Activated T-cell treated with anti-CD3 and anti-CD28 coated beads, Interleukin-2, amount 50 U/mL, for 4 hours (primary cell): ENCODE data around the gene PANK2. TPM values are rescaled to one million over a fixed set of nuclear protein-coding genes. Genes with fewer than 3 reads are reported as not detected.
"Not testable (repeated sequence)": the region's sequence is repeated elsewhere in the genome, so short reads cannot be mapped to it uniquely, and the experiment has no call there.

Experiments
- ATAC-seq, 2 donors: fragments of 200-7000 bp; cut with Tn5 transposase; one replicate each; pipeline ENCODE4 v1.10.0; 2021
- DNase-seq: peaks from one replicate; pipeline ENCODE4 v3.0.0-alpha.2; 2020
- H3K27me3 Mint-ChIP-seq: one replicate; pipeline ENCODE4 v1.8.0; 2021; ENCODE audit warnings: low read depth, mixed read lengths
- H3K36me3 Mint-ChIP-seq: one replicate; pipeline ENCODE4 v1.8.0; 2022; ENCODE audit warnings: mixed read lengths; ENCODE audit not compliant: insufficient read depth
- H3K4me1 Mint-ChIP-seq: one replicate; pipeline ENCODE4 v1.8.0; 2021; ENCODE audit warnings: low read depth, mixed read lengths
- H3K4me3 Mint-ChIP-seq: one replicate; pipeline ENCODE4 v1.8.0; 2021; ENCODE audit warnings: mild to moderate bottlenecking, moderate library complexity, mixed read lengths
- H3K9me3 Mint-ChIP-seq: one replicate; pipeline ENCODE4 v1.8.0; 2021; ENCODE audit warnings: mixed read lengths
- total RNA-seq, 3 donors: library from RNA; stranded (reverse); gene quantifications; one replicate each; pipeline ENCODE4 v1.2.1, GENCODE V29; 2021

Gene PANK2
- 10 to 100 TPM; 32.9 to 37.3 (median 34.1) TPM for total RNA-seq

DNA sequence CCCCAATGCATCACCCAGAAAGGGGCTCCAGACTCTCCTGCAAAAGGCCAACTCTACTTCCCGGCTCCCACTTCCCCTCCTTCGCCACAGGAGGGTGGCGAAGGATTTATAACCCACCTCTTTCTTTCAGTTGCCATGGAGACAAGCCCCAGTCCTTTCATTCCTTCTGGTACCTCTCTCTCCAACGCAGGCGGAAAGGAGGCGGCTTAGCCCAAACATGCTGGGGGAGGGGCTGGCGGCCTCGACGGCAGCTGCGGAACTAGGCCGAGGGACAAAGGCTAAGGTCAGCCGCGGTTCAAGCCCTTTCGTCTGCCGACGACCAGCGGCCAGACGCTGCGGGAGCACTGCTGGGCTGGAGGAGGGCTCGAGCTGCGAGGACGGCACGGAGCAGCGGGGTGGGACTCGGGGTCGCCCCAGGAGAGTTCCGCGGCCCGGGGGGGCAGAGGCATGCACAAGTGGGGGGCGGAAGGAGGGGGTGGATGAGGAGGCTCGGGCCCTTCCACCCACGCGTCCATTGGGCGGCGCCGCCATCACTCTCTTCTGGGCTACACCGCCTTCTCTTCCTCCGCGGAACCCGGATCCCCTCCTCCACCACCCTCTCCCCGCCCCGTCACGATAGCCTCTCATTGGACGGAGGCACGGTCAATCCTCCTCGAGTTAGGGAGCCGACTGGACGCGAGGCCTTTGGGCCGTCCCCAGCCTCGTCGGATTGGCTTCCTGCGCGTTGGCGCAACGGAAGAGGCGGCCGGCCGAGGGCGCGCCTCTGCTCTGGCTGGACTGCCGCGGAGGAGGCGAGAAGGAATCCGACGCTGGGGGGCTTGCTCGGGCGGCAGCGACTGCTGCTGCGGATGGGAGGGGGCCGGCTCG is at the start of gene PANK2:
TSS of gene PANK2 (plus strand) at position 766 of the 867 bp plus-strand sequence.
- no peaks in the 10 kb centered on the region for H3K9me3 Mint-ChIP-seq
- H3K4me3 Mint-ChIP-seq, result peak within 1 kb of the TSS; percentile 99
- H3K36me3 Mint-ChIP-seq, result peaks cover 12% of the 10 kb centered on the region
- H3K4me1 Mint-ChIP-seq, result peaks cover 43% of the 10 kb centered on the region
- DNase-seq (peak; percentile 94), ATAC-seq (peak; percentile 97 to 98)
- H3K27me3 Mint-ChIP-seq, result no peaks in the 10 kb centered on the region

DNA sequence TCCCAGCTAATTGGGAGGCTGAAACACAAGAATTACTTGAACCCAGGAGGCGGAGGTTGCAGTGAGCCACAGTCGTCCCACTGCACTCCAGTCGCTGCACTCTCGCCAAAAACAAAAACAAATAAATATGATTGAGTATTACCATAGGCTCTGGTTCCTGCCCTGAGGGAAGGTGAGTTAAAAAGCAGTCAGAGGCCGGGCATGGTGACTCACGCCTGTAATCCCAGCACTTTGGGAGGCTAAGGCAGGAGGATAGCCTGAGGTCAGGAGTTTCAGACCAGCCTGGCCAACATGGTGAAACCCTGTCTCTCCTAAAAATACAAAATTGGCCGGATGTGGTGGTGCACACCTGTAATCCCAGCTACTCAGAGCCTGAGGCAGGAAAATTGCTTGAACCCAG is 49.0 kb upstream of the PANK2 start:
- H3K4me1 Mint-ChIP-seq, ATAC-seq, H3K36me3 Mint-ChIP-seq, DNase-seq, H3K9me3 Mint-ChIP-seq, H3K4me3 Mint-ChIP-seq, H3K27me3 Mint-ChIP-seq: not testable (repeated sequence)

DNA sequence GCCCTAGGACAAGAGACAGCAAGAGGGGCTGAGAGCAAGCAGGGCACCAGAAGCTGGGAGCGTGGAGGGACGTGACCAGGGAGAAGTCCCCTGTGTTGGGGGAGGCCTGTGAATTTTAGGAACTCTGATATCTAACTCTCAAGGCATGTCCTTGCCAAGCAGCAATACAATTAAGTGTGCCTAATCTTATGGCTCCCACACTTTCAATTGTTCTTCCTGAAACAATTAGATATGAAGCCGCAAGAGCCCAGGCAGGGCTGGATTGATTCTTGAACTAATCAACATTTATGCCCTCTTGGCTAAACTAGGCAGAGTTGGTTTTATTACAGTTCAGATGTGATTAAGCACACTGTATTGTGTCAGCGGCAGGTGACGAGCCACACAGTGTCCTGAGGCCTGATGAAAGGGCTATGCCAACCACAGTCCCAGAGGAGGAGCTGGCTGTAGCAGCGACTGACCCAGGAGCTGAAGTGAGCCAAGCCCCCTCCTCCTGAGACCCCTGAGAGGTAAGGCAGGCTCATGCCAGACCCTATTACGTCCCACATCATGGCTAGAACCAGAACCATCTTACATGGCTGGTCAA is 46.7 kb upstream of the PANK2 start:
- ATAC-seq, result no peak
- no peak for DNase-seq
- Mint-ChIP-seq H3K4me3 (no peak overlapping the region), H3K9me3 (no peaks in the 10 kb centered on the region), H3K36me3 (no peaks in the 10 kb centered on the region), H3K27me3 (no peaks in the 10 kb centered on the region), H3K4me1 (peaks cover 11% of the 10 kb centered on the region)

DNA sequence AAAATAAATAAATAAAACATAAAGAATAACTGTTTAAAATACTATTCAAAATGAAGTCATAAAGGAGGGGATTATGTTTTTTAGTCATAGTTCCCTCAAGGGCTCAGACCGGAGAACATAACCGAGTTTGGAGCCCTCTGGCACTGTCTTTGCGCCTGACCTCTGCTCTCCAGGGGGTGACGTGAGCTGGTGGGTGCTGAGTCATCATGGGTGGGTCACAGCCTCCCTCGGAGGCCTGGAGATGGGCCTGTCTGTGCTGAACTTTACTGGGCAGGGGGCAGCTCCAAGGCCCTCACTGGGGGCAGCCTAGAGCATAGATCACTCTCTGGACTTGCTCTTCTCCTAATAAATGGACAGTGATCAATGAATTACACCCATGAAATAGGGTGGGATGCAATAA is 45.7 kb upstream of the PANK2 start:
- DNase-seq (no peak), ATAC-seq (no peak)
- H3K4me3 Mint-ChIP-seq, result no peak overlapping the region
- no peaks in the 10 kb centered on the region for H3K36me3 Mint-ChIP-seq
- no peaks in the 10 kb centered on the region for H3K27me3 Mint-ChIP-seq
- H3K4me1 Mint-ChIP-seq, result peaks cover 18% of the 10 kb centered on the region
- no peaks in the 10 kb centered on the region for H3K9me3 Mint-ChIP-seq

DNA sequence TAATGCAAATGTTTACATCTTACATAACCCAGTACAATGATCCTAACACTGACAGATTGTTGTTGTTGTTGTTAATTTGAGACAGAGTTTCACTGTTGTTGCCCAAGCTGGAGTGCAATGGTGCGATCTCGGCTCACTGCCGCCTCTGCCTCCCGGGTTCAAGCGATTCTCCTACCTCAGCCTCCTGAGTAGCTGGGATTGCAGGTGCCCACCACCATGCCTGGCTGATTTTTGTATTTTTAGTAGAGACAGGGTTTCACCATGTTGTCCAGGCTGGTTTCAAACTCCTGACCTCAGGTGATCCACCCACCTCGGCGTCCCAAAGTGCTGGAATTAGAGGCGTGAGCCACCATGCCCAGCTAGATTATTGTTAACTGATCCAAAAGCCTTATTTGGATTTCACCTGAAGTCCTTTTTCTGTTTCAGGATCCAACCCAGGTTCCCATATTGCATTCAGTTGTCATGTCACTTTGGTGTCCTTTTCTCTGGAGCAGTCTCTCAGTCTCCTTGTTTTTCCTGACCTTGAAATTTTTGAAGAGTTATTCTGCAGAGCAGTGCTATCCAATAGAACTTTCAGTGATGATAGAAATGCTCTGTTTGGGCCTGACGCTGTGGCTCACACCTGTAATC is 45.1 kb upstream of the PANK2 start:
- not testable (repeated sequence) for ATAC-seq, H3K9me3 Mint-ChIP-seq, DNase-seq, H3K36me3 Mint-ChIP-seq, H3K4me3 Mint-ChIP-seq, H3K27me3 Mint-ChIP-seq
- peaks cover 23% of the 10 kb centered on the region for H3K4me1 Mint-ChIP-seq

DNA sequence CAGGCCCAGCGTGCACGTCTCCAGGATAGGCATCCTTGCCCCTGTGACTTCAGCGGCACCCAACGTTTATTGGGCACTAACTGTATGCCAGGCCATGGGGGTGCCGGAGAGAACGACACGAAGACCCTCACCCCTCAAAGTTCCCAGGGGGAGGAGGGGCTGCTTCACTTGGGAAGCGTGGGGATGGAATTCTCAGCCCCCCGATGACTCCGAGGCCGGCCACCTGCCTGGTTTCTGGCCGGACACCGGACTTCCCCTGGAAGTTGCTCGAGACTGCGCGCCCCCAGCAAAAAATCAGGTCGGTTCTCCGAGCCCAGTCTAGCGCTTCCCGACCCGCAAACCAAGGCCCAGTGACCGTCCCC is 42.8 kb upstream of the PANK2 start:
- Mint-ChIP-seq H3K9me3 (no peaks in the 10 kb centered on the region), H3K4me1 (peaks cover 23% of the 10 kb centered on the region), H3K27me3 (no peaks in the 10 kb centered on the region), H3K4me3 (peak overlapping the region; percentile 88), H3K36me3 (no peaks in the 10 kb centered on the region)
- ATAC-seq (no peak), DNase-seq (no peak)

DNA sequence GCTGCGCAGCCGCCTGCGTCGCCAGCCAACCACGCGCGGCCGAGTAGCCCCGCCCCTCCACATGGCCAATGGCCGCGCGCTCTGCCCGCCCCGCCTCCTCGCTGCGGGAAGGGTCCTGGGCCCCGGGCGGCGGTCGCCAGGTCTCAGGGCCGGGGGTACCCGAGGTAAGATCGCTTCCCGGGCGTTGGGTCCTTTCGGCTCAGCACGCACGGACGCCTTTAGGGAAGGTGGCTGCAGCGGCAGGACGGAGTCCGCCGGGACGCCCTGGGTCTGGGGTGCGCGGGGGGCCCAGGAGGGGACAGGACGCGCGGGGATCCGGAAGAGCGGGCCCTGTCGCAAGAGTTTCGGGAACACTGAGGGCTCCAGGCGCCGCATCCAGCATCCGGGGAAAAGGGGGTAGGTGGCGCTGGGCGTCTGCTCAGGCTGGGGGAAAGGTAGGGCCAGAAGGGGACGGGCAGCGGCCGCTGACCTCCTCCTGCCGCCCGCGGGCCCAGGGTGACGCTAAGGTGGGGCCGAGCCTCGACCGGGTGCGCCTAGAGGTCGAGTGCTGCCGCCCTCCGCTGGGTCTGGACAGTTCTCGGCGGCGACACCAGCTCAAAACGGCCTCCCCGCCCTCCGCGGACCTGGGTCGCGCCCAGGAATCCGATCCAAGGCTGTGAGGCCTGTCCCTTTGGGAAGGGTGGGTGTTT is 42.3 kb upstream of the PANK2 start, which contains the start of gene MAVS:
TSS of gene MAVS (plus strand) at position 95 of the 689 bp plus-strand sequence. CDS start 7,791 bp downstream, outside the sequence.
- Mint-ChIP-seq H3K27me3 (no peaks in the 10 kb centered on the region), H3K9me3 (no peaks in the 10 kb centered on the region), H3K4me1 (peaks cover 23% of the 10 kb centered on the region), H3K36me3 (no peaks in the 10 kb centered on the region), H3K4me3 (peak within 1 kb of the TSS; percentile 88)
- ATAC-seq (peak; percentile 99), DNase-seq (peak; percentile 81)

DNA sequence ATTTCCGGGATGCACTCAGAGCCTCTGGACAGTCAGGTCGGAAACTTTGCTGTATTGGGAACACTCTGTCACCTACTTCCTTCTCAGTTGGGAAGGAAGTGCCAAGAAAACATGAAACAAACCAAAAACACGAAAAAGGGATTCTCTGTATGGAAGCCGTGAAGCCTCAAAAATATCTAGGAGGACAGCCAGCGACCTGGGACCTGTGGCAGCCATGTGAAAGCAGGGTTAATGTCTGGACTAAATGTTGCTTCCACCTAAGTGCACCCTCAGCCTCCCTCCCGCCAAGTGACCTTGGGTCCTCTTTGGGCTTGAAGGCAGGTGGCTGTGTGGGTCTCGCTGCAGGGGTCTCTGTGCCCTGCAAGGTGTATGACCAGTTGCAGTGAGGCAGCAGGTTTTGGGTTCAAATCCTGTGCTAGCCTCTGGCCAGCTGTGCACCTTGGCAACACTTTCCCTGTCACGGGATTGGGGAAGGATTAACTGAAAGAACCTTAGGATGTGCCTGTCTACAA is 41.7 kb upstream of the PANK2 start:
- ATAC-seq (no peak), DNase-seq (no peak)
- H3K9me3 Mint-ChIP-seq, result no peaks in the 10 kb centered on the region
- H3K36me3 Mint-ChIP-seq, result no peaks in the 10 kb centered on the region
- no peaks in the 10 kb centered on the region for H3K27me3 Mint-ChIP-seq
- H3K4me3 Mint-ChIP-seq, result peak overlapping the region; percentile 88
- H3K4me1 Mint-ChIP-seq, result peaks cover 23% of the 10 kb centered on the region

DNA sequence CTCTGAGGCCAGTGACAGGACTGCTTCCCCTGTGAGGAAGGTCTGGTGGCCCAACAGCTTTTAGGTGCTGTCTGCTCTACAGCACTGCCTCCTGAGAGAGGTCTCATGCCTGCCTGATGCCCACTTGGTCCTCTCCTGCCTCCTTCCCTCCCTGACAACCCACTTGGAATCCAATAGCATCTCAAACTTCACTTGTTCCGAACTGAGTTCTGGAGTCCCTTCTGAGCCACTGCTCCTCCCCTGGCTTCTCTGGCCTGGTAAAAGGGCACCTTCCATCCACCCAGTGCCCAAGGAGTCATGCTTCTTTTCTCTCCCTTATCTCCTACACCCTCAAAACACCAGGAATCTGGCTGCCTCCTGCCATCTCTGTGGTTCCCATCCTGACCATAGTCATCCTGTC is 40.6 kb upstream of the PANK2 start:
- H3K9me3 Mint-ChIP-seq, result no peaks in the 10 kb centered on the region
- DNase-seq, result no peak
- peaks cover 23% of the 10 kb centered on the region for H3K4me1 Mint-ChIP-seq
- peak overlapping the region; percentile 88 for H3K4me3 Mint-ChIP-seq
- no peaks in the 10 kb centered on the region for H3K27me3 Mint-ChIP-seq
- H3K36me3 Mint-ChIP-seq, result no peaks in the 10 kb centered on the region
- ATAC-seq, result no peak

DNA sequence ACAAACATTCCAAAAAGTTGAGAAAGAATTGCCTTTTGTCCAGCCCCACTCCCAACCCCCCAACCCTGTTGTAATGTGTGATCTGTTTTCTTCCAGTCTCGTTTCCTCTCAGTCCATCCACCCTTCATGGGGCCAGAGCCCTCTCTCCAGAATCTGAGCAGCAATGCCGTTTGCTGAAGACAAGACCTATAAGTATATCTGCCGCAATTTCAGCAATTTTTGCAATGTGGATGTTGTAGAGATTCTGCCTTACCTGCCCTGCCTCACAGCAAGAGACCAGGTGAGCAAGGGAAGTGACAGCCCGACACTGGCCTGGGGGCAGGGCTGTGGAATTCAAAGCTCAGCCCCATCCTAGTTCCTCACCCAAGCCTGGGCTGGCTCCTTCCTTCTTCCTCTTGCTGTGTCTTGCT is 34.7 kb upstream of the PANK2 start:
- H3K4me3 Mint-ChIP-seq, result no peak overlapping the region
- ATAC-seq (no peak), DNase-seq (no peak)
- H3K9me3 Mint-ChIP-seq, result no peaks in the 10 kb centered on the region
- H3K4me1 Mint-ChIP-seq, result peaks cover 7% of the 10 kb centered on the region
- no peaks in the 10 kb centered on the region for H3K27me3 Mint-ChIP-seq
- H3K36me3 Mint-ChIP-seq, result peaks cover 19% of the 10 kb centered on the region

DNA sequence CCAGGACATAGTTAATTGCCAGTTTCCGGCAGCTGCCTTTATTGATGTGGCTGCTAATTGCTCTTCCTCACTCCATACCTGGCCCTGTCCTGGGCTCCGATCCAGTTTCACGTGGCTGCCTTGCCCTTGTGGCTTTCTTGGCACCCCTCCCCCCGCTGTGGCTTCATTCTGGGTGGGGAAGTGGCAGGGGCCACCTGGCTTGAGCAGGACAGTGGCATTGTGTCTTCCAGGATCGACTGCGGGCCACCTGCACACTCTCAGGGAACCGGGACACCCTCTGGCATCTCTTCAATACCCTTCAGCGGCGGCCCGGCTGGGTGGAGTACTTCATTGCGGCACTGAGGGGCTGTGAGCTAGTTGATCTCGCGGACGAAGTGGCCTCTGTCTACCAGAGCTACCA is 31.8 kb upstream of the PANK2 start:
- H3K27me3 Mint-ChIP-seq, result no peaks in the 10 kb centered on the region
- peaks cover 6% of the 10 kb centered on the region for H3K4me1 Mint-ChIP-seq
- ATAC-seq, result no peak
- peaks cover 29% of the 10 kb centered on the region for H3K36me3 Mint-ChIP-seq
- no peak for DNase-seq
- H3K4me3 Mint-ChIP-seq, result no peak overlapping the region
- H3K9me3 Mint-ChIP-seq, result no peaks in the 10 kb centered on the region

DNA sequence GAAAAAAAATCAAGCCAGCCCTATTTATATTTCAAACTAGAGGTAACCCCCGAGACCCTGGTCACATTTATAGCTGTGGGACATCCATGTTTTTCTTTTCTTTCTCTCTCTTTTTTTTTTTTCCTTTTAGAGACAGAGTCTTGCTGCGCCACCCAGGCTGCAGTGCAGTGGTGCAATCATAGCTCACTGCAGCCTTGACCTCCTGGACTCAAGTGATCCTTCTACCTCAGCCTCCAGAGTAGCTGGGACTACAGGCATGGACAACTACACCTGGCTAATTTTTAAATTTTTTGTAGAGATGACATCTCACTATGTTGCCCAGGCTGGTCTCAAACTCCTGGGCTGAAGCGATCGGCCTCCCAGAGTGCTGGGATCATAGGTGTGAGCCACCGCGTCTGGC is 30.5 kb upstream of the PANK2 start:
- H3K4me1 Mint-ChIP-seq, result peaks cover 6% of the 10 kb centered on the region
- H3K9me3 Mint-ChIP-seq, result no peaks in the 10 kb centered on the region
- no peak for DNase-seq
- no peak overlapping the region for H3K4me3 Mint-ChIP-seq
- ATAC-seq, result no peak
- H3K27me3 Mint-ChIP-seq, result no peaks in the 10 kb centered on the region
- peaks cover 35% of the 10 kb centered on the region for H3K36me3 Mint-ChIP-seq

DNA sequence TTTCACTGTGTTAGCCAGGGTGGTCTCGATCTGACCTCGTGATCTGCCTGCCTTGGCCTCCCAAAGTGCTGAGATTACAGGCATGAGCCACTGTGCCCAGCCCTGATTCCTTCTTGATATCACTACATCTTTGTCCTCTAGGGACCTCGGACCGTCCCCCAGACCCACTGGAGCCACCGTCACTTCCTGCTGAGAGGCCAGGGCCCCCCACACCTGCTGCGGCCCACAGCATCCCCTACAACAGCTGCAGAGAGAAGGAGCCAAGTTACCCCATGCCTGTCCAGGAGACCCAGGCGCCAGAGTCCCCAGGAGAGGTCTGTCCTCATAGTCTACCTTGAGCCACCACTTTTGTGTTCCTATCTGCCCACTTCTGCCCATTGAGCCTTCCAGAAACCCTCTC is 28.0 kb upstream of the PANK2 start:
- no peak for ATAC-seq
- Mint-ChIP-seq H3K4me3 (no peak overlapping the region), H3K4me1 (peaks cover 1% of the 10 kb centered on the region), H3K27me3 (no peaks in the 10 kb centered on the region), H3K36me3 (peaks cover 36% of the 10 kb centered on the region), H3K9me3 (no peaks in the 10 kb centered on the region)
- no peak for DNase-seq

DNA sequence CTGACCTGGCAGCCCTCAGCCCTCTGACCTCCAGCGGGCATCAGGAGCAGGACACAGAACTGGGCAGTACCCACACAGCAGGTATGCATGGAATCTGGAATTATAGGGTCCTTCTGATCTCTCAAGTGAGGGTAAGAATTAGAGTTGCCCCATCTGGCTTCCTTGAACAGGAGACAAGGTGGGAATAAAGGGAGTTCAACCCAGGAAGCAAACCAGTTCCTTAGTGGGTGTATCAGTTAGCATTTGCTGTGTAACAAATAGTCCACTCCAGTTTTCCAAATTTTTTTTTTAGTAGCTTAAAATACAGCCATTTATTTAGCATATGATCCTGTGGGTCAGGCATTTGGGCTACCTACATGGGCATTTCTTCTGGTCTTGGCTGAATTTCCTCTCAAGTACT is 26.9 kb upstream of the PANK2 start:
- Mint-ChIP-seq H3K36me3 (peaks cover 31% of the 10 kb centered on the region), H3K9me3 (no peaks in the 10 kb centered on the region), H3K27me3 (no peaks in the 10 kb centered on the region), H3K4me3 (no peak overlapping the region), H3K4me1 (peaks cover 1% of the 10 kb centered on the region)
- ATAC-seq (no peak), DNase-seq (no peak)
